Osteoblast (primary cell): ENCODE data around the gene PSMC3. TPM values are rescaled to one million over a fixed set of nuclear protein-coding genes. Genes with fewer than 3 reads are reported as not detected.

Experiments used
- DNase-seq: peaks from one replicate; pipeline ENCODE4 v3.0.0; 2011; ENCODE audit warnings: low spot score, mixed read lengths; ENCODE audit not compliant: insufficient read length; ENCODE audit errors: missing footprints
- H2AFZ ChIP-seq: 2 replicates; pipeline ENCODE4 v1.6.0; 2011; ENCODE audit warnings: mild to moderate bottlenecking, low read length
- H3K27ac ChIP-seq: 2 replicates; pipeline ENCODE4 v1.5.1; 2011; ENCODE audit warnings: mild to moderate bottlenecking, low read depth, low read length, moderate library complexity
- H3K27me3 ChIP-seq: 2 replicates; pipeline ENCODE4 v1.6.0; 2012; ENCODE audit warnings: mild to moderate bottlenecking, control low read depth, inconsistent platforms, low read length, moderate library complexity; ENCODE audit not compliant: insufficient read depth
- H3K36me3 ChIP-seq: 2 replicates; pipeline ENCODE4 v1.5.1; 2011; ENCODE audit warnings: mild to moderate bottlenecking, low read length, control low read depth, moderate library complexity; ENCODE audit not compliant: insufficient read depth
- H3K4me1 ChIP-seq: 2 replicates; pipeline ENCODE4 v1.5.1; 2011; ENCODE audit warnings: mild to moderate bottlenecking, low read length, control low read depth, moderate library complexity; ENCODE audit not compliant: insufficient read depth
- H3K4me2 ChIP-seq: 2 replicates; pipeline ENCODE4 v1.6.0; 2011; ENCODE audit warnings: mild to moderate bottlenecking, low read length; ENCODE audit not compliant: insufficient read depth
- H3K4me3 ChIP-seq: fragments of 200-600 bp; sonication (generic); 3 replicates; pipeline ENCODE4 v1.5.1; 2012; ENCODE audit warnings: mild to moderate bottlenecking, low read length, inconsistent platforms; ENCODE audit not compliant: insufficient read depth
- H3K79me2 ChIP-seq: 2 replicates; pipeline ENCODE4 v1.6.0; 2012; ENCODE audit warnings: mild to moderate bottlenecking, low read length, control low read depth, inconsistent platforms; ENCODE audit not compliant: insufficient read depth
- H3K9me3 ChIP-seq: 2 replicates; pipeline ENCODE4 v1.5.1; 2011; ENCODE audit warnings: low read depth, low read length, control low read depth
- H4K20me1 ChIP-seq: 2 replicates; pipeline ENCODE4 v1.6.0; 2012; ENCODE audit warnings: mild to moderate bottlenecking, low read length, control low read depth; ENCODE audit not compliant: insufficient read depth
- CTCF ChIP-seq: IDR thresholded peaks from 2 replicates; pipeline ENCODE4 v1.5.1; 2011; ENCODE audit warnings: mild to moderate bottlenecking, low read depth, low read length, moderate library complexity; ENCODE audit errors: extremely low read depth
- total RNA-seq: library from RNA; depleted of rRNA; stranded (reverse); fragments of >200 nt; gene quantifications from 2 replicates; pipeline ENCODE4 v1.2.3, GENCODE V29; 2012

Gene PSMC3
- total RNA-seq, 1 donor = 124 TPM

- Histone ChIP-seq H3K27me3 (no peaks in the 10 kb centered on the region), H4K20me1 (no peaks in the 10 kb centered on the region), H3K27ac (no peak overlapping the region), H2AFZ (no peak overlapping the region), H3K4me2 (no peak overlapping the region), H3K79me2 (no peaks in the 10 kb centered on the region), H3K9me3 (no peaks in the 10 kb centered on the region), H3K36me3 (no peaks in the 10 kb centered on the region), H3K4me1 (no peaks in the 10 kb centered on the region), H3K4me3 (no peak overlapping the region)
- TF ChIP-seq CTCF = no peak
- peak; percentile 69 for DNase-seq
Measured at GRCh38 chr11:47387944-47388696, 38.1 kb downstream of the PSMC3 start.

- H3K4me2 ChIP-seq = no peak overlapping the region
- H3K4me1 ChIP-seq = no peaks in the 10 kb centered on the region
- H3K27ac ChIP-seq = no peak overlapping the region
- H3K36me3 ChIP-seq = no peaks in the 10 kb centered on the region
- H3K79me2 ChIP-seq = no peaks in the 10 kb centered on the region
- DNase-seq = no peak
- TF ChIP-seq CTCF = no peak
- H3K27me3 ChIP-seq = no peaks in the 10 kb centered on the region
- H2AFZ ChIP-seq = no peak overlapping the region
- H3K9me3 ChIP-seq = no peaks in the 10 kb centered on the region
- no peak overlapping the region for H3K4me3 ChIP-seq
- H4K20me1 ChIP-seq = no peaks in the 10 kb centered on the region
Measured at GRCh38 chr11:47384498-47384897, 41.7 kb downstream of the PSMC3 start.

GRCh38 chr11:47383071-47383470, 43.2 kb downstream of the PSMC3 start:
- no peaks in the 10 kb centered on the region for H3K9me3 ChIP-seq
- no peaks in the 10 kb centered on the region for H3K36me3 ChIP-seq
- TF ChIP-seq CTCF = no peak
- H3K27ac ChIP-seq = no peak overlapping the region
- H3K79me2 ChIP-seq = no peaks in the 10 kb centered on the region
- peak overlapping the region; percentile 35 for H2AFZ ChIP-seq
- DNase-seq = peak; percentile 46
- no peaks in the 10 kb centered on the region for H4K20me1 ChIP-seq
- no peak overlapping the region for H3K4me2 ChIP-seq
- no peaks in the 10 kb centered on the region for H3K4me1 ChIP-seq
- no peaks in the 10 kb centered on the region for H3K27me3 ChIP-seq
- H3K4me3 ChIP-seq = no peak overlapping the region

GRCh38 chr11:47380078-47380477, 46.2 kb downstream of the PSMC3 start:
- DNase-seq = no peak
- no peak for TF ChIP-seq CTCF
- Histone ChIP-seq H2AFZ (no peak overlapping the region), H3K9me3 (no peaks in the 10 kb centered on the region), H3K4me3 (no peak overlapping the region), H3K27ac (no peak overlapping the region), H3K79me2 (no peaks in the 10 kb centered on the region), H3K36me3 (no peaks in the 10 kb centered on the region), H3K4me2 (no peak overlapping the region), H3K4me1 (no peaks in the 10 kb centered on the region), H3K27me3 (no peaks in the 10 kb centered on the region), H4K20me1 (no peaks in the 10 kb centered on the region)
